ENCODE data around the gene ZBTB44.
"Not testable (repeated sequence)": the region's sequence is repeated elsewhere in the genome, so short reads cannot be mapped to it uniquely, and the experiment has no call there.

Gene ZBTB44

DNA sequence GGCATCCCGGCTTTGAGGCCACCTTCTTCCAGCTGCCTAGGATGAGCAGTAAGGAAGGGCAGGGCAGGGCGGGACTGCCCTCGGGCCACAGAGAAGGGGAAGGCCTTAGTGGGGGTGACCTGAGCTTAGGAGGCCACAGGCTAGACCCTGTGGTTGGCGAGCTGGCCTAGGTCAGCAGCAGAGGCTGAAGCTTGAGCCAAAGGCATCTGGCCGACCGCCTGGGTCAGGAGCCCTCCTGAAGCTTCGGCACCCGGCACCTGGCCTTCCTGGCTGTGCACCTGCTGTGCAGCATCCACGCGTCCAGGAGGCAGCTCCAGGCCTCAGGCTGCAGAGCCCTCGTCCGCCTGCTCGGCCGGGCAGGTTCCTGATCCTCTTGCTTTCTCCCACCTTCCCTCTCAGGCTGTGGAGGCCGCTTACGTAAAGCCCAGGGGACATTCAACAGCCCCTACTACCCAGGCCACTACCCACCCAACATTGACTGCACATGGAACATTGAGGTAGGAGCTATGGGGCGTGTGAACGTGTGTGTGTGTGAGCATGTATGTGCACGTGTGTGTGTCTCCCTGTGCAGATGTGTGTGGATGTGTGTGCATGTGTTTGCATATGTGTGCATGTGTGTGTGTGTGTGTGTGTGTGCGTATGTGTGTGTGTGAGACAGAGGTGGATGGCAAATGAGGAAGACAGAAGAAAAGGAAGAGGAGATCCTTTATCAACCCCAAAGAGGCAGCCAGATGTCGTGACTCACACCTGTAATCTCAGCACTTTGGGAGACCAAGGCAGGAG is 120.3 kb downstream of the ZBTB44 start:
- no peak for DNase-seq

GRCh38 chr11:130193551-130193950 is 121.2 kb downstream of the ZBTB44 start:
- DNase-seq: not testable (repeated sequence)

DNA sequence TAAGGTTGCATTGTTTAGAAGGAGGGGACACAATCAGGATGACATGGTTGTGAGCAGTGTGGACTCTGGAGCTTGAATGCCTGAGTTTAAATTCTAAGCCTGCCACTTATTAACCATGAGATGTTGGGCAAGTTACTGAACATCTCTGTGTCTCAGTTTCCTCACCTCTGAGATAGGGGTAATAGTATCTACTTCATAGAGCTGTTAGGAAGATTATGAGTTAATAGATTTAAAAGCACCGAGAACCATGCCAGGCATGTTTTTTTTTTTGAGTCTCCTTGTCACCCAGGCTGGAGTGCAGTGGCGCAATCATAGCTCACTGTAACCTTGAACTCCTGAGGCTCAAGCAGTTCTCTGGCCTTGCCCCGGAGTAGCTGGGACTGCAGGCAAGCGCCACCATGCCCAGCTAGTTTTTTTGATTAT is 121.9 kb downstream of the ZBTB44 start:
- DNase-seq: no peak

DNA sequence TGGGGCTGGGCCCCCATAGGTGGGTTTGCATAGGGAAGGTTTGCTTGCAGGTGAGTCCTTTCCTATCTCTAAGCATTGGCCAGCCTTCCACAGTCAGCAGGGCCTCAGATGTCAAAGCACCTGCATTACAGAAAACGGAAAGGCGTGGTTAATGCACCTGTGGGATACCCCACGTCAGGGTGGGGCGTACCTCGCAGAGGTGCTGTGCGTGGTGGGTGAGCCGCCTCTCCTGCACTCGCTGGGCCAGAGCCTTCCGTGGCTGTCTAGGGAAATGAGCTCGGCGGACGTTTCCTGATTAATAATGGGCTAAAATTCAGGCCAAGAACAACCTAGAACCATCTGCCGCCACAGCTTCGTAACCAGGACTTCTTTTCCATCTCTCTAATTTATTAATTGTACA is 122.8 kb downstream of the ZBTB44 start:
- DNase-seq: no peak

GRCh38 chr11:130190371-130190881 is 124.3 kb downstream of the ZBTB44 start:
- DNase-seq: no peak

- DNase-seq: no peak
Measured at GRCh38 chr11:130189492-130190210, 125.1 kb downstream of the ZBTB44 start.

- no peak for DNase-seq
Measured at GRCh38 chr11:130188585-130189347, 126.0 kb downstream of the ZBTB44 start.

- no peak for DNase-seq
Measured at GRCh38 chr11:130188047-130188446, 126.7 kb downstream of the ZBTB44 start.

DNA sequence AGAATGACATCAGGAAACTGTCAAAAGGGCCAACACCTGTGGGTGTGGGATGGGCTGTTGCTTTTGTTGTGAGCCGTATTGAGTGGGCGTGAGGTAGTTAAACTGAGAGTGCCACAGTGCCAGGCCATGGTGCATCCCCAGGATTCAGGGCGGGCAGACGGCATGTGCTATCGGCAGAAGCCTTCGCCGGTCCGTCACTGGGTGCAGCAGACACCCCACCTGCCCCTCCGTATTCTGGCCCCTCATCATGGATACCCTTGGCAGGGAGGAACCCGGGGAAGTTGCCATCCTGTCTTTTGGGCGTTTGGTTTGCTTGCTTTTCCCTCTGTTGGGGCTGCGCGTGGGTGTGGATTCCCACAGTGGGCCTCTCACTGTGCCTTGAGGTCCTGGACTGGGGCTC is 127.6 kb downstream of the ZBTB44 start:
- DNase-seq: no peak

DNA sequence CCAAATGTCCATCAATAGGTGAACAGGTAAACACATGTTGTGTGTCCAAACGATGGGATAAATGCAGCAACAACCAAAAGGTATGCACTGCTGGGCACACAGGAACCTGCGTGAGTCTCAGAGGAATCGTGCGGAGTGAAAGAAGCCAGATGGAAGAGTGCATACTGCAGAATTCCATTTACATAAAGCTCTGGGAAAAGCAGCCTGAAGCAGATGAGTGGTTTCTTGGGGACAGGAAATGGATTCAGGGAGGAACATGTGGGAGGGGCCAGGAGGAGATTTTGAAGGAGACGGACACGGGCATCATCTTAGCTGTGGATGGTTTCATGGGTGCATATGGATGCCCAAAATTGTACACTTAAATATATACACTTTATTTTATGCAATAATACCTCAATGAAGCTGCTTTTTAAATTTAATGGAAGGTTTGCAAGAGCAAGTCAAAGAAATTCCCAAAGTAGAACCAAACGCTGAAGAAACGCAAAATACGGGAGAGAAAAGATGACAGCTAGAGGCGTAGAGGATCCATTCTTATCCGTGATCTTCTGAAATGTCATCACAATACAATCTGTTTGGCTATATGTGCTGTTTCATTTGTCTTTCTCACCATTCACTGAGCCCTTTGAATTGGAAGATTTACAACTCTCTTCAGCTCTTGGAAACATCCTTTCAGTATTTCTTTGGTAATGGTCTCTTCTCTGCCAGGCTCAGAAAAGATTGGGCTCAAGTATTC is 130.7 kb downstream of the ZBTB44 start:
- DNase-seq: no peak

DNA sequence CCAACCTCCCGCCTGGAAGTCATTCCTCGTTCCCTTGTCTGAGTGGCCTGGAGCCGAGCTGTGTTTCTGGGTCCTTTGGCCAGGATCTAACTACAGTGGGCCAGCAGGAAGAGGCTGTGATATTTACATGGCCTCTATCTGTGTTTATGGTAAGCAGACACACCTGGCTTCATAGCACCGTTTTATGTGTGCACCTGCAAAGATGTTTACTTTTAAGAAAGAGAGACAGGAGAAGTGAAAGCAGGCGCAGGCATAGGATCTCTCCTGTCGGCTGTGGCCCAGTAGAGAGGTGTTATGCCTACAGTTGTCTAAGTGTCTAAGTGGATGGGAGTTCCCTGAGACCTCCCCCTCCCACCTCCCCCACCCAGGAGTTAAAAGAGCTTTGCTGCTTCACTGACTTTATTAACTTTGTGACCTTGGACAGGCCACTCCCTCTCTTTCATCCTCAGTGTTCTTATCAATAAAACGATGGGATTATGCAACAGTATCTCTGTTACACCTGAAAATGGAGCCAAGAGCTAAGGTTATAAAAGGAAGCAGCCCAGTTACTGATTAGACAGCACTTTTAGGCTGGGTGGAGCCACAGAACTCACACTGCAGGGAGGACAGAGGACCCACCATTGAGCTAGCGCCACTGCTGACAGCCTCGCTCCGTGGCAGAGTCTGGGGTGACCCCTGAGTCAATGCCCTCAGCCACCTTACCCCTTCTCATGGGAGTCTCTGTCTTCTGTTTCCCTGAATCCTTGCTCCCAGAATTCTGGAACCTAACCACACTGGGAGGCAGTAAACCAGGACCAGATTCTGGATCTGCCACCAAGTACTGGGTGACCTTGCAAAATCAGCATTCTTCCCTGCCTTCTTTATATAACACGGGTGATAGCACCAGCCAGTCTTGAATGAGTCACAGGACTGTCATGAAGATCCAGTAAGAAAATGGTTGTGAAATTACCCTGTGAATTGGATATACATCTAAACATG is 133.1 kb downstream of the ZBTB44 start:
- no peak for DNase-seq

DNA sequence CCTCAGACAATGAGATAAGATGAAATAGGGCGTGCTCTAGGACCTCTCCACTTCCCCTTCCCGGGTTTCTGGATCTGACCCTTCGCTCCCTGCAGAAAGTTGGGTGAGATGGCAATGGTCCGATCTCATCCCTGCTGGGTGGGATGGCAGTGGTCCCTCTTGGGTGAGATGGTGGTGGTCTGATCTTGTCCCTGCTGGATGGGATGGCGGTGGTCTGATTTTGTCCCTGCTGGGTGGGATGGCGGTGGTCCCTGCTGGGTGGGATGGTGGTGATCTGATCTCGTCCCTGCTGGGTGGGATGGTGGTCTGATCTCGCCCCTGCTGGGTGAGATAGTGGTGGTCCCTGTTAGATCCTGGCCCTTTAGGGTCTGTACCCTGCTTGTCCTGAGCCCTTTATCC is 133.8 kb downstream of the ZBTB44 start:
- no peak for DNase-seq

GRCh38 chr11:130180491-130180890 is 134.2 kb downstream of the ZBTB44 start:
- no peak for DNase-seq

DNA sequence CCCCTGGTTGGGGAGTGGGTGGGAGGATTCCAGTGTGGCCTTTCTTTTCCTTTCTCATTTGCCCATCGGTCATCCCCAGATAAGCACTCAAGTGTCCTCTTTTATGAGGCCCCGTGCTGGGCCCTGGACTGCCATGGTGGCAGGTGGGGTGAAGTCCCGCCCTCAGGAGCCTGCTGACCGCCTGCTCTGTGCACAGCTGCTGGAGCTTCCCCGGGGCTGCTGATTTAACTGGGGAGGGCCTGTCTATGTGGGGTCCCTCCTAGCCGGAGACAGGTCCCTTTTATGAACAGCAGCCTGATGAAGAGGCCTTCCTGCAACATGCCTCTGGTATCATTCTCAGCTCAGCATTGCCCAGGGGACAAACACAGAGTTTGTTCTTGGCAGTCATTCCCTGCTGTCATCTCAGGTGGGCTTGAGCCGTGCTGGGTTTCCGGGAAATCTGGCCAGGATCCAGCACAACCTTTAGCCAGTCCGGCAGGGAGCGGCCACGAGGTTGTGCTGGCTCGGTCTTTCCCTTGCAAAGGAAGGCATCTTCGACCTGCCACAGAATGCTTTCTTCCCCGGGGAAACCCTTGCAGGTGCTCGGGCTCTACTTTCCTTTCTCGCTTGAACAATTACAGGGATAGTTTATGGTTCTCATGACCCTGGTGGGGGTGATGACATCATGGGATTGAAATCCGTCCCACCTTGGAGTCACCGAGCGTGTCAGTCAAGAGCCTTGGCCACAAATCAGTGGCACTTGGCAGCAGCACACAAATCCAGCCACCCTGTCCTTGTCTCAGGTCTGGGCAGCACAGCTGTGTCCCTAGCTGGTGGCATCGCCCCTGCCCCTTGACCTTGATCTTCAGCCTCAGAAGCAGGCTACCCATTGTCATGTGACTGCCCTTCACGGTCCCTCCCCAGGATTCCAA is 135.1 kb downstream of the ZBTB44 start:
- no peak for DNase-seq

DNA sequence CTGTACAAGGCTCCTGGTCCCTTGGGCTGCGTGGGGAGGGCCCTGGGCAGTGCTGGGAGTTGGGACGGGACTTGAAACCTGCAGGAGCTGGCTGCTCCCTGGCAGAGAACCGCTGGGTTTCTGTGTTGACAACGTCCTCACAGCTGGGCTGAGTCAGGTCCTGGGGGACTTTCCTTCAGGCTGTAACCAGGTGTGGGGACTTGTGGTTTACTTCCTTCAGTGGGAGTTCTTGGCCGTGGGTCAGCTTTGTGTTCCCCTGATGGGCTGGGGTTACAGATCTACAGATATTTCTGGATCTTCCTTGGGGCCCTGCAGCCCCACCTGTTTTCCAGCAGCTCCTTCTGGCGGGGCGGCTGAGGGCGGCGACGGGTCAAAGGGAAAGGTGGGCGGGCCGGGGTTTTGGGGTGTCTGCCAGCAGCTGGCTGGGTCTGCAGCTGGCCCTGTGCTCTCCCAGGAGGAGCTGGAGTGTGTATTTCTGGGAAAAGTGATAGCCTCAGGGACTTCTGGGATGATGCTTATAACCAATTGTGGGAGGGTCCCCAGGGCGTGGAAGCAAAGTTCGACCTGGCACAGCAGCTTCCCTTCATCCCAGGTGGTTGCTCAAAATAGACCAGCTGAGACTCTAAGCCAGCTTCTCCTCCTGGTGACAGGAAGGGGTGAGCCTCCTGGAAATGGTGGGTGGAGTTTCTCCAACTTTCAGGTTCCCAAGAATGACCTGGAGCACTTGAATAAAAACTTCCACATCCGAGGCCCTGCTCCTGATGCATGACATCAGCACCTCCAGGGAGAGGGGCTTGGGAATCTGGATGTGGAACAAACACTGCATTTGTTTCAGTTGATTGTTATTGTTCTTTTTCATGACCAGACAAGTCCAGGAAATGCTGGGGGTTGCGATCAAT is 136.0 kb downstream of the ZBTB44 start:
- DNase-seq: no peak

GRCh38 chr11:130177782-130178181 is 136.9 kb downstream of the ZBTB44 start:
- DNase-seq: no peak
